Endothelial cell of umbilical vein (primary cell): ENCODE data around the gene PLA2R1. TPM values are rescaled to one million over a fixed set of nuclear protein-coding genes. Genes with fewer than 3 reads are reported as not detected.
A peak's percentile ranks its signal among the peaks of the same experiment; 100 is the strongest.

Experiments used
- BruUV-seq: library from RNA; stranded (reverse); fragments of 400-500 nt; replicated peaks from 2 replicates; lab custom pipeline; 2021; lab: Mats Ljungman, UMichigan
- CTCF ChIA-PET: fragments of 300-600, 350-600 bp; sonication (Branson Sonifier 250); formaldehyde crosslinking; loops from one replicate; lab custom pipeline; 2021; ENCODE audit warnings: antibody characterized with exemption, inconsistent platforms; lab: Charles Lee
- POLR2A ChIA-PET: fragments of 300-600, 350-600 bp; sonication (Branson Sonifier 250); formaldehyde crosslinking; loops from one replicate; lab custom pipeline; 2021; ENCODE audit warnings: antibody characterized with exemption, inconsistent platforms; lab: Charles Lee
- DNase-seq: peaks from one replicate; pipeline ENCODE4 v3.0.0-alpha.2; 2011; ENCODE audit warnings: low read depth, low spot score
- FAIRE-seq: peaks from 2 replicates; lab custom pipeline; 2011; peaks lifted over from hg19 to GRCh38; lab: Jason Lieb, UNC
- H2AFZ ChIP-seq: 2 replicates; pipeline ENCODE4 v1.6.0; 2012; ENCODE audit warnings: low read depth, low read length, control low read depth, inconsistent platforms
- H3K27ac ChIP-seq: 2 replicates; pipeline ENCODE4 v1.5.1; 2011; ENCODE audit warnings: low read depth, mild to moderate bottlenecking, control low read depth, low read length, moderate library complexity; ENCODE audit not compliant: insufficient read depth
- H3K27me3 ChIP-seq, 2 experiments: 2 replicates each; pipeline versions ENCODE4 v1.6.0 to v1.6.1; 2011; ENCODE audit warnings: low read length in 2 of 2, mixed read lengths in 1 of 2; ENCODE audit not compliant: control insufficient read depth in 2 of 2, insufficient read depth in 2 of 2
- H3K36me3 ChIP-seq, 2 experiments: 2 replicates in 1 of 2; 3 replicates in 1 of 2; pipeline ENCODE4 v1.5.1; 2011; ENCODE audit warnings: low read length in 2 of 2, mild to moderate bottlenecking in 1 of 2, moderate library complexity in 1 of 2; ENCODE audit not compliant: control insufficient read depth in 2 of 2, insufficient read depth in 2 of 2; ENCODE audit errors: extremely low read depth in 1 of 2
- H3K4me1 ChIP-seq: 3 replicates; pipeline ENCODE4 v1.5.1; 2011; ENCODE audit warnings: mild to moderate bottlenecking, low read length; ENCODE audit not compliant: control insufficient read depth, insufficient read depth; ENCODE audit errors: extremely low read depth
- H3K4me2 ChIP-seq: 2 replicates; pipeline ENCODE4 v1.6.1; 2011; ENCODE audit warnings: low read length, control low read depth, mixed read lengths; ENCODE audit not compliant: insufficient read depth
- H3K4me3 ChIP-seq, 3 experiments: fragments of 200-600 bp in 1 of 3; sonication (generic), shearing (Covaris generic) in 1 of 3; replicated peaks in 1 of 3; 2 replicates each; pipeline ENCODE4 v1.5.1; 2011 to 2016; ENCODE audit warnings: control low read depth in 3 of 3, low read length in 3 of 3, mild to moderate bottlenecking in 2 of 3, inconsistent platforms in 1 of 3, low read depth in 1 of 3, moderate library complexity in 1 of 3; ENCODE audit not compliant: insufficient read depth in 1 of 3
- H3K79me2 ChIP-seq: 2 replicates; pipeline ENCODE4 v1.6.0; 2012; ENCODE audit warnings: low read length, inconsistent platforms; ENCODE audit not compliant: control insufficient read depth, insufficient read depth
- H3K9ac ChIP-seq: replicated peaks from 2 replicates; pipeline ENCODE3; 2011; ENCODE audit warnings: low read length, control low read depth; ENCODE audit not compliant: insufficient read depth; ENCODE audit errors: extremely low read depth
- H3K9me1 ChIP-seq: replicated peaks from 3 replicates; pipeline ENCODE4 v1.6.0; 2011; ENCODE audit warnings: mild to moderate bottlenecking, low read length; ENCODE audit not compliant: control insufficient read depth, insufficient read depth; ENCODE audit errors: extremely low read depth
- H3K9me3 ChIP-seq: replicated peaks from 2 replicates; pipeline ENCODE4 v1.5.1; 2012; ENCODE audit warnings: low read length, inconsistent platforms; ENCODE audit not compliant: control insufficient read depth, insufficient read depth
- H4K20me1 ChIP-seq: replicated peaks from 2 replicates; pipeline ENCODE3; 2011; ENCODE audit warnings: mild to moderate bottlenecking, low read length; ENCODE audit not compliant: control insufficient read depth, insufficient read depth; ENCODE audit errors: extremely low read depth
- CTCF ChIP-seq, 2 donors: IDR thresholded peaks; 1 replicate in 1 of 2; 2 replicates in 1 of 2; pipeline ENCODE4 v1.5.1; 2011; ENCODE audit warnings: low read length in 2 of 2, mild to moderate bottlenecking in 2 of 2, moderate library complexity in 2 of 2, control low read depth in 1 of 2, inconsistent platforms in 1 of 2, low read depth in 1 of 2; ENCODE audit not compliant: insufficient read depth in 1 of 2; ENCODE audit errors: extremely low read depth in 1 of 2
- EZH2 ChIP-seq: IDR thresholded peaks from 2 replicates; pipeline ENCODE4 v1.6.1; 2012; ENCODE audit warnings: borderline replicate concordance, low read depth, mild to moderate bottlenecking, moderate library complexity, low read length, inconsistent platforms; ENCODE audit not compliant: severe bottlenecking
- FOS ChIP-seq: IDR thresholded peaks from 2 replicates; pipeline ENCODE4 v1.6.1; 2011; ENCODE audit warnings: mild to moderate bottlenecking, low read length, moderate library complexity, borderline replicate concordance; ENCODE audit not compliant: insufficient read depth
- GATA2 ChIP-seq: IDR thresholded peaks from 2 replicates; pipeline ENCODE4 v1.7.0; 2011; ENCODE audit warnings: low read depth, mild to moderate bottlenecking, moderate library complexity, mixed read lengths, low read length; ENCODE audit not compliant: insufficient read length, insufficient read depth
- JUN ChIP-seq: IDR thresholded peaks from 2 replicates; pipeline ENCODE4 v1.6.1; 2011; ENCODE audit warnings: borderline replicate concordance, low read depth; ENCODE audit not compliant: insufficient read length, insufficient read depth
- MAX ChIP-seq: IDR thresholded peaks from 2 replicates; pipeline ENCODE4 v1.6.1; 2011; ENCODE audit not compliant: insufficient read depth, insufficient read length
- MYC ChIP-seq: IDR thresholded peaks from one replicate; pipeline ENCODE4 v1.6.1; 2011; ENCODE audit warnings: mild to moderate bottlenecking, low read depth, low read length
- POLR2A ChIP-seq: IDR thresholded peaks from 2 replicates; pipeline ENCODE4 v1.6.1; 2012; ENCODE audit warnings: low read depth, mild to moderate bottlenecking, control low read depth, low read length
- POLR2AphosphoS5 ChIP-seq: IDR thresholded peaks from 2 replicates; pipeline ENCODE4 v1.6.1; 2012; ENCODE audit warnings: low read depth, mild to moderate bottlenecking, control low read depth, low read length, moderate library complexity; ENCODE audit not compliant: insufficient read depth
- dilution Hi-C: fragments of 300-500 bp; cut with MboI; formaldehyde crosslinking; loops from one replicate; pipeline ENCODE4 v1.15.0; 2019; ENCODE audit warnings: low sequenced_read_pairs; ENCODE audit not compliant: extremely low pct_ligation_motif_present
- intact Hi-C: fragments of 100-400 bp; cut with micrococcal nuclease; formaldehyde crosslinking; loops from one replicate; pipeline ENCODE4 v1.10.0; 2022
- polyA plus RNA-seq, 4 experiments: library from polyadenylated mRNA; depleted of rRNA in 3 of 4; stranded (reverse) in 3 of 4; unstranded in 1 of 4; fragments of >200 nt; gene quantifications; 2 replicates each; pipeline versions ENCODE4 v1.2.1 to v1.2.3, GENCODE V29; 2011 to 2012; ENCODE audit warnings: missing spikeins in 1 of 4
- total RNA-seq: library from RNA; stranded (reverse); gene quantifications from 2 replicates; pipeline ENCODE4 v1.2.3, GENCODE V29; 2021

The PLA2R1 gene
- total and polyA plus RNA-seq, 2 donors (not counting 3 experiments of a cell fraction or from before 2014, with no cell fraction given): 6.9 to 14.4 TPM

GRCh38 chr2:159946326-159946999 lies 116.0 kb downstream of the PLA2R1 start:
- H3K4me3 ChIP-seq: peak overlapping the region in 1 of 3 experiments; percentile 8
- intact Hi-C loops: loop anchor here (1.0 kb wide), 2 partner anchors 14 to 42 kb away; partner anchors contain the start of gene LY75
- no TSS peak for BruUV-seq
- dilution Hi-C loops: no loop called here
- ChIA-PET CTCF (interaction anchor here (1.5 to 3.5 kb wide), 4 partner anchors 13 to 26 kb away, joined by 5 to 16 read pairs (median 8); no protein-coding TSS in a partner anchor), POLR2A (no interaction called here)
- FAIRE-seq: peak; percentile 83
- H4K20me1 ChIP-seq: no peaks in the 10 kb centered on the region
- H3K27ac ChIP-seq: peak overlapping the region; percentile 98
- no peaks in the 10 kb centered on the region for H3K9me1 ChIP-seq
- H3K27me3 ChIP-seq: no peaks in the 10 kb centered on the region
- H3K9me3 ChIP-seq: no peaks in the 10 kb centered on the region
- H3K9ac ChIP-seq: peak overlapping the region; percentile 90
- H3K4me1 ChIP-seq: peaks cover 41% of the 10 kb centered on the region
- no peaks in the 10 kb centered on the region for H3K79me2 ChIP-seq
- H2AFZ ChIP-seq: no peak overlapping the region
- no peak for TF ChIP-seq EZH2
- peak; percentile 51 for TF ChIP-seq POLR2A
- peak; percentile 58 for TF ChIP-seq POLR2AphosphoS5
- TF ChIP-seq FOS: peak; percentile 69
- no peak for TF ChIP-seq GATA2
- TF ChIP-seq JUN: peak; percentile 88
- DNase-seq: peak; percentile 94
- H3K4me2 ChIP-seq: peak overlapping the region; percentile 86
- H3K36me3 ChIP-seq: peaks cover 0 to 2% of the 10 kb centered on the region in 2 experiments

- H3K79me2 ChIP-seq: no peaks in the 10 kb centered on the region
- no peaks in the 10 kb centered on the region for H3K27me3 ChIP-seq
- intact Hi-C loops: loop anchor here (5.0 kb wide), 1 partner anchor 148 kb away; the partner anchor contains the start of gene CD302
- H3K36me3 ChIP-seq: no peaks in the 10 kb centered on the region
- no peaks in the 10 kb centered on the region for H4K20me1 ChIP-seq
- H3K27ac ChIP-seq: no peak overlapping the region
- no peaks in the 10 kb centered on the region for H3K9me3 ChIP-seq
- FAIRE-seq: no peak
- peaks cover 42% of the 10 kb centered on the region for H3K4me1 ChIP-seq
- H3K4me2 ChIP-seq: no peak overlapping the region
- POLR2A ChIA-PET: no interaction called here
- no peak overlapping the region for H2AFZ ChIP-seq
- H3K9ac ChIP-seq: no peak overlapping the region
- no TSS peak for BruUV-seq
- CTCF ChIA-PET: interaction anchor here (1.1 kb wide), 1 partner anchor 23 kb away, joined by 7 read pairs; no protein-coding TSS in a partner anchor
- DNase-seq: no peak
- no peaks in the 10 kb centered on the region for H3K9me1 ChIP-seq
- dilution Hi-C loops: no loop called here
- H3K4me3 ChIP-seq: no peak overlapping the region
- TF ChIP-seq EZH2 (no peak), MYC (no peak), CTCF (IDR thresholded peaks at IDR 0.05; ENCODE audit: extremely low read depth in 1 of 2, insufficient read depth in 1 of 2, low read depth in 1 of 2, low read length in 2 of 2) (no peak), POLR2AphosphoS5 (no peak), MAX (no peak), GATA2 (no peak), POLR2A (no peak), JUN (no peak), FOS (no peak)
These were observed 117.5 kb downstream of the PLA2R1 start for GRCh38 chr2:159944874-159945273.
